Trophoblast cell (in vitro differentiated cells and primary cell): Measurements from ENCODE around the gene UPF3A.
A peak's percentile ranks its signal among the peaks of the same experiment; 100 is the strongest.

Experiments used
- DNase-seq, 2 donors: peaks; one replicate each; pipeline ENCODE4 v3.0.0-alpha.2; 2016
- H2AFZ ChIP-seq: 2 replicates; pipeline ENCODE4 v1.6.1; 2013; ENCODE audit warnings: low read length, moderate library complexity, mild to moderate bottlenecking; ENCODE audit not compliant: insufficient read depth, poor library complexity
- H2AK5ac ChIP-seq: 2 replicates; pipeline ENCODE4 v1.6.1; 2013; ENCODE audit warnings: mild to moderate bottlenecking, low read length
- H2BK120ac ChIP-seq: 2 replicates; pipeline ENCODE4 v1.6.1; 2013; ENCODE audit warnings: low read length, mild to moderate bottlenecking, moderate library complexity; ENCODE audit not compliant: insufficient read depth, poor library complexity
- H2BK12ac ChIP-seq: 2 replicates; pipeline ENCODE4 v1.6.1; 2013; ENCODE audit warnings: mild to moderate bottlenecking, low read length, moderate library complexity
- H2BK5ac ChIP-seq: 2 replicates; pipeline ENCODE4 v1.6.1; 2013; ENCODE audit warnings: low read length, low read depth, moderate library complexity, mild to moderate bottlenecking; ENCODE audit not compliant: poor library complexity
- H3K14ac ChIP-seq: 2 replicates; pipeline ENCODE4 v1.6.1; 2013; ENCODE audit warnings: mild to moderate bottlenecking, low read length
- H3K18ac ChIP-seq: 2 replicates; pipeline ENCODE4 v1.6.1; 2013; ENCODE audit warnings: mild to moderate bottlenecking, low read length
- H3K23ac ChIP-seq: 2 replicates; pipeline ENCODE4 v1.6.1; 2013; ENCODE audit warnings: low read length
- H3K27ac ChIP-seq: 2 replicates; pipeline ENCODE4 v1.5.1; 2013; ENCODE audit warnings: low read depth, mild to moderate bottlenecking, inconsistent platforms, low read length, moderate library complexity
- H3K27me3 ChIP-seq: 2 replicates; pipeline ENCODE4 v1.6.1; 2013; ENCODE audit warnings: inconsistent platforms, mild to moderate bottlenecking, low read length, moderate library complexity; ENCODE audit not compliant: insufficient read depth
- H3K36me3 ChIP-seq, 2 experiments: 1 replicate in 1 of 2; 2 replicates in 1 of 2; pipeline ENCODE4 v1.6.1; 2013; ENCODE audit warnings: low read length in 2 of 2, mild to moderate bottlenecking in 2 of 2, moderate library complexity in 1 of 2; ENCODE audit not compliant: insufficient read depth in 2 of 2, control insufficient read depth in 1 of 2
- H3K4ac ChIP-seq: 2 replicates; pipeline ENCODE4 v1.6.1; 2013; ENCODE audit warnings: low read depth, mild to moderate bottlenecking, low read length, moderate library complexity
- H3K4me1 ChIP-seq, 2 experiments: 1 replicate in 1 of 2; 2 replicates in 1 of 2; pipeline ENCODE4 v1.6.1; 2013; ENCODE audit warnings: low read length in 2 of 2, mild to moderate bottlenecking in 2 of 2, moderate library complexity in 1 of 2; ENCODE audit not compliant: insufficient read depth in 2 of 2, control insufficient read depth in 1 of 2
- H3K4me2 ChIP-seq: 2 replicates; pipeline ENCODE4 v1.6.1; 2013; ENCODE audit warnings: inconsistent platforms, mild to moderate bottlenecking, low read length, moderate library complexity
- H3K4me3 ChIP-seq: 2 replicates; pipeline ENCODE4 v1.5.1; 2013; ENCODE audit warnings: mild to moderate bottlenecking, low read depth, low read length, inconsistent platforms
- H3K79me1 ChIP-seq: one replicate; pipeline ENCODE4 v1.6.1; 2013; ENCODE audit warnings: low read length
- H3K79me2 ChIP-seq: 2 replicates; pipeline ENCODE4 v1.6.1; 2013; ENCODE audit warnings: low read length, mild to moderate bottlenecking; ENCODE audit not compliant: control insufficient read depth, insufficient read depth, poor library complexity
- H3K9ac ChIP-seq: 2 replicates; pipeline ENCODE4 v1.6.1; 2013; ENCODE audit warnings: mild to moderate bottlenecking, low read length
- H3K9me3 ChIP-seq: 2 replicates; pipeline ENCODE4 v1.6.1; 2013; ENCODE audit warnings: low read depth, mild to moderate bottlenecking, control low read depth, inconsistent platforms, low read length; ENCODE audit not compliant: insufficient read depth
- H4K12ac ChIP-seq: 2 replicates; pipeline ENCODE4 v1.6.1; 2013; ENCODE audit warnings: low read depth, mild to moderate bottlenecking, low read length, moderate library complexity
- H4K8ac ChIP-seq: 2 replicates; pipeline ENCODE4 v1.6.1; 2013; ENCODE audit warnings: low read depth, mild to moderate bottlenecking, low read length, moderate library complexity
- H4K91ac ChIP-seq: one replicate; pipeline ENCODE4 v1.6.1; 2013; ENCODE audit warnings: low read depth, mild to moderate bottlenecking, low read length, moderate library complexity
- WGBS: extraction: QIAGEN DNeasy Blood & Tissue Kit; methylation state at CpG from one replicate; pipeline ENCODE4 v1.1.7; 2013; ENCODE audit warnings: missing lambda C conversion rate; ENCODE audit not compliant: insufficient read length, insufficient coverage; ENCODE audit errors: extremely low coverage; 5-methylcytosine and 5-hydroxymethylcytosine counted together

The UPF3A gene

GRCh38 chr13:114303700-114304327 lies 22.4 kb downstream of the UPF3A start:
- Histone ChIP-seq H3K36me3 (peaks cover 39 to 56% of the 10 kb centered on the region in 2 experiments), H2AK5ac (no peak overlapping the region)

DNA sequence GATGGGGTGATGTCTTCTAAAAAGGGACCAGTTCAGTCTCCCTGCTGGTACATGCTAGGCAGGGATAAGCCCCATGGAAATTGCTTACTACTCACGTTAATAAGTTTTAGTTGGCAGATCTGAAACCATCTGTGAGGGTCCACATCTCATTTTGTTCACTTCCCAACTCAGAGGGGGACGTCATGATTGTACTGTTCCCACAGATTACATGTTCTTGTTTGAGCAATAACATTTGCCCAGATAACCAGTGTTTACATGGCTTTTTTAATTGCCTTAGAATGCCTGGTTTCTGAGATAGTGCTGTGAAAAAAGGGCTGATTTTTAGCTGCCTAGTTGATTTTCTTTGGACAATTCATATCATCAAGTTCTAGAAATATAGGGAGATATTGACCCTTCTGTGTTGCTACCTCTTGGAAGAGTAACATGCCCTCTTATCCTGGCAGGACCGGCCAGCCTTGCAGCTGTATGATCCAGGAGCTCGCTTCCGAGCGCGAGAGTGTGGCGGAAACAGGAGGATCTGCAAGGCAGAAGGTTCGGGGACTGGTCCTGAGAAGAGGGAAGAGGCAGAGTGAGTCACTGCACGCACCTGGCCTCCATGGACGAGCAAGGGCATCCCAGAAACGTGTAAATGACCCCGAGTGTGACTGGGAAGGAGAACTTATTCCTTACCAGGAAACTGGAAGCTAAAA lies 23.1 kb downstream of the UPF3A start:
- H2AK5ac ChIP-seq: no peak overlapping the region
- no peak overlapping the region for H2BK120ac ChIP-seq
- H3K14ac ChIP-seq: no peak overlapping the region
- H3K9ac ChIP-seq: no peak overlapping the region
- no peak overlapping the region for H4K91ac ChIP-seq
- H3K23ac ChIP-seq: no peak overlapping the region
- H4K8ac ChIP-seq: no peak overlapping the region
- H3K79me2 ChIP-seq: no peaks in the 10 kb centered on the region
- peaks cover 34 to 51% of the 10 kb centered on the region in 2 experiments for H3K36me3 ChIP-seq
- no peak overlapping the region for H2BK12ac ChIP-seq
- no peak overlapping the region for H3K27ac ChIP-seq
- no peak overlapping the region for H3K4me3 ChIP-seq
- peaks cover 4% of the 10 kb centered on the region for H3K9me3 ChIP-seq
- H4K12ac ChIP-seq: no peak overlapping the region
- no peak overlapping the region for H3K18ac ChIP-seq
- no CpG with 5 or more reads among the region's 13 CpGs for WGBS
- H2AFZ ChIP-seq: no peak overlapping the region
- DNase-seq: no peak
- no peaks in the 10 kb centered on the region for H3K27me3 ChIP-seq
- no peak overlapping the region for H3K4ac ChIP-seq
- no peak overlapping the region for H3K4me2 ChIP-seq
- H3K79me1 ChIP-seq: no peaks in the 10 kb centered on the region
- no peaks in the 10 kb centered on the region for H3K4me1 ChIP-seq
- H2BK5ac ChIP-seq: no peak overlapping the region

More at GRCh38 chr13:114303700-114304327, 22.4 kb downstream of the UPF3A start:
- no peak overlapping the region for H3K9ac ChIP-seq
- no peak for DNase-seq
- no peak overlapping the region for H2BK12ac ChIP-seq
- peak overlapping the region; percentile 3 for H3K23ac ChIP-seq
- WGBS: no CpG with 5 or more reads among the region's 11 CpGs
- no peak overlapping the region for H2BK5ac ChIP-seq
- no peak overlapping the region for H3K14ac ChIP-seq
- H2AFZ ChIP-seq: no peak overlapping the region
- no peak overlapping the region for H3K4me3 ChIP-seq
- no peak overlapping the region for H4K12ac ChIP-seq
- H4K8ac ChIP-seq: no peak overlapping the region
- no peaks in the 10 kb centered on the region for H3K4me1 ChIP-seq
- peaks cover 3% of the 10 kb centered on the region for H3K9me3 ChIP-seq
- H3K18ac ChIP-seq: no peak overlapping the region
- H2BK120ac ChIP-seq: no peak overlapping the region
- H3K27me3 ChIP-seq: no peaks in the 10 kb centered on the region
- no peak overlapping the region for H4K91ac ChIP-seq
- no peaks in the 10 kb centered on the region for H3K79me2 ChIP-seq
- no peak overlapping the region for H3K4me2 ChIP-seq
- H3K79me1 ChIP-seq: no peaks in the 10 kb centered on the region
- no peak overlapping the region for H3K27ac ChIP-seq
- no peak overlapping the region for H3K4ac ChIP-seq

DNA sequence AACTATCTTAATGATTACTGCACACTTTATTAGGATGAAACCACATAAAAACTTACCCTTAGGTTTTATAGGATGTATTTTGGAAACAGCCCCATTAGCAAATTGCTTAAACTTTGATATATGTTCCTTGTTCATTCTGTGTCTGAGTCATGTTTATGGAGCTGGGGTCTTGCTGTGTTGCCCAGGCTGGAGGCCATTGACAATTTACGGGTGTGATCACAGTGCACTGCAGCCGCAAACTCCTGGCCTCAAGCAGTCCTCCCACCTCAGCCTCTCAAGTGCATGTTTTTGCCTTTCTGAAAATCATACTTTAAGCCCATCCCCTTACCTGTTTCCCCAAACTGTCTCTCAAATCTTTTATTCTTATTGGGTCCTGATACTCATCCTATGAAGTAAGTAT lies 27.7 kb downstream of the UPF3A start:
- Histone ChIP-seq H2AK5ac (no peak overlapping the region), H3K79me2 (no peaks in the 10 kb centered on the region), H2AFZ (no peak overlapping the region), H4K12ac (no peak overlapping the region), H3K4ac (no peak overlapping the region), H3K27ac (no peak overlapping the region), H3K23ac (no peak overlapping the region), H3K18ac (no peak overlapping the region), H3K4me3 (no peak overlapping the region), H2BK5ac (no peak overlapping the region), H3K4me1 (no peaks in the 10 kb centered on the region), H3K36me3 (peaks cover 10 to 16% of the 10 kb centered on the region in 2 experiments), H4K8ac (no peak overlapping the region), H3K4me2 (no peak overlapping the region), H3K79me1 (peaks cover 2% of the 10 kb centered on the region), H3K27me3 (no peaks in the 10 kb centered on the region), H3K9ac (no peak overlapping the region), H3K14ac (no peak overlapping the region), H2BK12ac (no peak overlapping the region), H3K9me3 (peaks cover 1% of the 10 kb centered on the region), H2BK120ac (no peak overlapping the region), H4K91ac (no peak overlapping the region)
- WGBS: no CpG with 5 or more reads among the region's 2 CpGs
- DNase-seq: no peak

DNA sequence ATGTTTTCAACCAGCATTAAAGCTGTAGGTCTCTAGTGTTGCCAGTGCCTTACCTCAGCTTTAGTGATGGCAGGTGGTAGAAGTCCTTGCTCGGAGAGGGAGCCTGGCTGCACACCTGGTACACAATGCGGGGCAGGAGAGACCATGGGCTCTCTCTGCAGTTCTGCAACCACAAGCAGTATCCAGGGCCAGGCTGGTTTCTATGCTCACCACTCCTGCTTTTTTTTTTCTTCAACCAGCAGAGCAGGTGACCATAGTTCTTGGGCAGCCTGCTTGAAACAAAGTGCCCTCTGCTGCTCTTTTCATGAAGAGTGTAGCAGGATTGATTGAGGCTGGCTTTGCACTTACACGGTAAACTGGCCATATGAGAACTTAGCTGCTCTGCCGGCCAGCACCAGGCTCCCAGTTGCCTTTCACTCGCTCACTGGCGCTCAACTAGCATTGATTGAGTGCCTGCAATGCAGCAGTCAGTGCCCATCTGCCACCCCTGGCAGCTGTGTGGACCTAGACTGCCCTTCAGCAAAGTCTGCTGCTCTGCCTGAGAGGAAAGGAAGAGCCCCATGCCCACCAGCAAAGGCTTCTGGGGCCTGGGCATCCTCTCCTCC lies 28.5 kb downstream of the UPF3A start:
- H3K9ac ChIP-seq: no peak overlapping the region

More for the DNA sequence above, 28.5 kb downstream of the UPF3A start:
- no peak overlapping the region for H3K14ac ChIP-seq
- no peaks in the 10 kb centered on the region for H3K27me3 ChIP-seq
- no peak overlapping the region for H2BK12ac ChIP-seq
- H2BK120ac ChIP-seq: no peak overlapping the region
- peaks cover 8% of the 10 kb centered on the region for H3K79me1 ChIP-seq
- H2AFZ ChIP-seq: no peak overlapping the region
- no peak overlapping the region for H3K23ac ChIP-seq
- no peak overlapping the region for H4K12ac ChIP-seq
- H3K79me2 ChIP-seq: peaks cover 4% of the 10 kb centered on the region
- no peak overlapping the region for H4K8ac ChIP-seq
- H4K91ac ChIP-seq: no peak overlapping the region
- DNase-seq: no peak
- H3K27ac ChIP-seq: no peak overlapping the region
- H3K4ac ChIP-seq: no peak overlapping the region
- no peak overlapping the region for H3K4me2 ChIP-seq
- H3K4me1 ChIP-seq: no peaks in the 10 kb centered on the region
- H3K36me3 ChIP-seq: peaks cover 7 to 10% of the 10 kb centered on the region in 2 experiments
- H2AK5ac ChIP-seq: no peak overlapping the region
- H3K18ac ChIP-seq: no peak overlapping the region
- H3K4me3 ChIP-seq: no peak overlapping the region
- H2BK5ac ChIP-seq: no peak overlapping the region
- no CpG with 5 or more reads among the region's 6 CpGs for WGBS
- H3K9me3 ChIP-seq: peaks cover 1% of the 10 kb centered on the region
